HepG2 (cell line): Measurements from ENCODE around the gene TWNK. TPM values are rescaled to one million over a fixed set of nuclear protein-coding genes. Genes with fewer than 3 reads are reported as not detected.
A peak's percentile ranks its signal among the peaks of the same experiment; 100 is the strongest.

Experiments used
- ATF5 ChIP-seq: sonication (generic); formaldehyde crosslinking; IDR thresholded peaks from 2 replicates; pipeline ENCODE4 v1.4.0; 2020; ENCODE audit warnings: mild to moderate bottlenecking, low read depth, missing genetic modification reagents
- DBP ChIP-seq: sonication (generic); formaldehyde crosslinking; IDR thresholded peaks from 2 replicates; pipeline ENCODE4 v1.4.0; 2020; ENCODE audit warnings: missing genetic modification reagents; ENCODE audit errors: not compliant biosample characterization
- ELK4 ChIP-seq: sonication (generic); formaldehyde crosslinking; IDR thresholded peaks from 2 replicates; pipeline ENCODE4 v1.9.0; 2021; ENCODE audit warnings: missing genetic modification reagents, borderline replicate concordance
- IRF2 ChIP-seq: IDR thresholded peaks from 2 replicates; pipeline ENCODE4 v1.6.1; 2018; ENCODE audit warnings: missing genetic modification reagents, missing compliant biosample characterization
- JUNB ChIP-seq: sonication (generic); formaldehyde crosslinking; IDR thresholded peaks from 2 replicates; pipeline ENCODE4 v1.8.0; 2022; ENCODE audit warnings: missing genetic modification reagents, mild to moderate bottlenecking, borderline replicate concordance
- MXD4 ChIP-seq: IDR thresholded peaks from 2 replicates; pipeline ENCODE4 v1.6.1; 2016; ENCODE audit warnings: mild to moderate bottlenecking, missing biosample characterization, missing genetic modification reagents
- NBN ChIP-seq: fragments of 450-650 bp; conservative IDR thresholded peaks from 2 replicates; pipeline ENCODE4 v1.6.1; 2017
- PRDM4 ChIP-seq: sonication (generic); formaldehyde crosslinking; IDR thresholded peaks from 2 replicates; pipeline ENCODE4 v1.9.0; 2021; ENCODE audit warnings: missing genetic modification reagents, borderline replicate concordance
- PTBP1 ChIP-seq: fragments of 200-400 bp; formaldehyde crosslinking; IDR thresholded peaks from 2 replicates; pipeline ENCODE4 v1.6.1; 2018; ENCODE audit warnings: low read length, low read depth; ENCODE audit not compliant: poor library complexity, severe bottlenecking
- RBM22 ChIP-seq: fragments of 200-400 bp; formaldehyde crosslinking; optimal IDR thresholded peaks from 2 replicates; pipeline ENCODE3; 2017; ENCODE audit warnings: mild to moderate bottlenecking, low read length, moderate library complexity
- RCOR2 ChIP-seq: IDR thresholded peaks from 2 replicates; pipeline ENCODE4 v1.6.1; 2016; ENCODE audit warnings: missing biosample characterization, missing genetic modification reagents
- RELA ChIP-seq: sonication (generic); formaldehyde crosslinking; IDR thresholded peaks from 2 replicates; pipeline ENCODE4 v1.4.0; 2020; ENCODE audit warnings: missing genetic modification reagents
- THAP8 ChIP-seq: sonication (generic); formaldehyde crosslinking; IDR thresholded peaks from 2 replicates; pipeline ENCODE4 v1.5.1; 2020; ENCODE audit warnings: missing genetic modification reagents, mild to moderate bottlenecking, borderline replicate concordance
- ZBTB14 ChIP-seq: sonication (generic); formaldehyde crosslinking; IDR thresholded peaks from 2 replicates; pipeline ENCODE4 v1.4.0; 2020; ENCODE audit warnings: missing genetic modification reagents
- ZFP36L2 ChIP-seq: sonication (generic); formaldehyde crosslinking; IDR thresholded peaks from 2 replicates; pipeline ENCODE4 v1.4.0; 2020; ENCODE audit warnings: missing genetic modification reagents
- ZNF3 ChIP-seq: IDR thresholded peaks from 2 replicates; pipeline ENCODE4 v1.7.0; 2017; ENCODE audit warnings: inconsistent platforms
- ZNF383 ChIP-seq: sonication (generic); formaldehyde crosslinking; IDR thresholded peaks from 2 replicates; pipeline ENCODE4 v1.4.0; 2020; ENCODE audit warnings: missing genetic modification reagents, mild to moderate bottlenecking, borderline replicate concordance
- ZNF672 ChIP-seq: sonication (generic); formaldehyde crosslinking; IDR thresholded peaks from 2 replicates; pipeline ENCODE4 v1.8.1; 2022; ENCODE audit warnings: missing genetic modification reagents
- ZNF713 ChIP-seq: sonication (generic); formaldehyde crosslinking; IDR thresholded peaks from 2 replicates; pipeline ENCODE4 v1.4.0; 2020; ENCODE audit warnings: mild to moderate bottlenecking, missing genetic modification reagents
- ZNF83 ChIP-seq: sonication (generic); formaldehyde crosslinking; IDR thresholded peaks from 2 replicates; pipeline ENCODE4 v1.4.0; 2020; ENCODE audit warnings: missing genetic modification reagents, mild to moderate bottlenecking, borderline replicate concordance
- polyA plus RNA-seq, 8 experiments: library from polyadenylated mRNA; depleted of rRNA in 3 of 8; stranded (reverse) in 7 of 8; unstranded in 1 of 8; fragments of >200 nt; fragmentation: Illumina TruSeq in 4 of 8; extraction: Trizol in 4 of 8; gene quantifications; 2 replicates each; pipeline versions ENCODE4 v1.2.1 to v1.2.3, GENCODE V29; 2011 to 2016; ENCODE audit warnings: low read depth in 4 of 8, missing spikeins in 1 of 8, mixed read lengths in 1 of 8; ENCODE audit not compliant: insufficient read depth in 1 of 8
- total RNA-seq, 5 experiments: library from RNA; depleted of rRNA; stranded (reverse); fragments of >200 nt; fragmentation: Illumina TruSeq; extraction: Trizol; gene quantifications; 2 replicates each; pipeline ENCODE4 v1.2.3, GENCODE V29; 2016; ENCODE audit warnings: low read depth in 1 of 5

Gene TWNK
- total and polyA plus RNA-seq, 2 of the 13 experiments (the other 11 are each of a cell fraction or from before 2014, with no cell fraction given): 10.7 to 16.5 TPM

GRCh38 chr10:101032637-101033224 is 45.4 kb downstream of the TWNK start (continued):
- TF ChIP-seq NBN (no peak), RELA (CRISPR knock-in tag) (no peak), ZNF383 (CRISPR knock-in tag) (no peak), ZNF83 (CRISPR knock-in tag) (no peak), IRF2 (CRISPR knock-in tag) (no peak), ZNF713 (CRISPR knock-in tag) (no peak), RCOR2 (no peak), ATF5 (no peak), ZNF3 (CRISPR knock-in tag) (no peak), PRDM4 (CRISPR knock-in tag) (no peak), ZNF672 (CRISPR knock-in tag) (no peak), THAP8 (CRISPR knock-in tag) (0 out of 2 replicates have a peak, but pooled peaks have one; percentile 43), ELK4 (no peak), ZFP36L2 (no peak), DBP (CRISPR knock-in tag) (no peak), MXD4 (CRISPR knock-in tag) (0 out of 2 replicates have a peak, but pooled peaks have one; percentile 15), RBM22 (no peak), JUNB (CRISPR knock-in tag) (0 out of 2 replicates have a peak, but pooled peaks have one; percentile 47), ZBTB14 (CRISPR knock-in tag) (no peak), PTBP1 (no peak)
